Measurements from ENCODE around the gene WRAP73.

WRAP73 gene

GRCh38 chr1:3649342-3650247, at the start of gene WRAP73:
Gene WRAP73 (minus strand): TSS chr1:3650103. CDS start chr1:3649999, 104 bp downstream.
- DNase-seq (ENCODE audit: low spot score): peak; percentile 90

- no peak for DNase-seq (ENCODE audit: low spot score)
Measured at GRCh38 chr1:3699596-3699995, 49.7 kb upstream of the WRAP73 start.

- no peak for DNase-seq (ENCODE audit: low spot score)
Measured at GRCh38 chr1:3698660-3699408, 48.9 kb upstream of the WRAP73 start.

- DNase-seq (ENCODE audit: low spot score): no peak
Measured at GRCh38 chr1:3697810-3698209, 47.9 kb upstream of the WRAP73 start.

GRCh38 chr1:3697104-3697503, 47.2 kb upstream of the WRAP73 start:
- DNase-seq (ENCODE audit: low spot score): no peak

GRCh38 chr1:3696689-3697088, 46.8 kb upstream of the WRAP73 start:
- DNase-seq (ENCODE audit: low spot score): no peak

GRCh38 chr1:3695326-3696217, 45.7 kb upstream of the WRAP73 start:
- peak; percentile 80 for DNase-seq (ENCODE audit: low spot score)

GRCh38 chr1:3693321-3693720, 43.4 kb upstream of the WRAP73 start:
- no peak for DNase-seq (ENCODE audit: low spot score)

- DNase-seq (ENCODE audit: low spot score): no peak
Measured at GRCh38 chr1:3692598-3692997, 42.7 kb upstream of the WRAP73 start.

GRCh38 chr1:3691421-3692204, 41.7 kb upstream of the WRAP73 start:
- DNase-seq (ENCODE audit: low spot score): no peak

GRCh38 chr1:3690282-3691065, 40.6 kb upstream of the WRAP73 start:
- no peak for DNase-seq (ENCODE audit: low spot score)

- no peak for DNase-seq (ENCODE audit: low spot score)
Measured at GRCh38 chr1:3689138-3689750, 39.3 kb upstream of the WRAP73 start.

GRCh38 chr1:3688356-3689137, 38.6 kb upstream of the WRAP73 start:
- DNase-seq (ENCODE audit: low spot score): no peak

- DNase-seq (ENCODE audit: low spot score): no peak
Measured at GRCh38 chr1:3687504-3687903, 37.6 kb upstream of the WRAP73 start.

GRCh38 chr1:3685906-3686305, 36.0 kb upstream of the WRAP73 start:
- DNase-seq (ENCODE audit: low spot score): no peak

- no peak for DNase-seq (ENCODE audit: low spot score)
Measured at GRCh38 chr1:3685222-3685621, 35.3 kb upstream of the WRAP73 start.

GRCh38 chr1:3683992-3684391, 34.1 kb upstream of the WRAP73 start:
- peak; percentile 85 for DNase-seq (ENCODE audit: low spot score)

GRCh38 chr1:3683197-3683596, 33.3 kb upstream of the WRAP73 start:
- no peak for DNase-seq (ENCODE audit: low spot score)

Measured in ecto neural progenitor cell (in vitro differentiated cells).